IPS-18a (cell line): ENCODE measurements around the gene CHST11.

Experiments used
- H3K27ac ChIP-seq: one replicate; pipeline ENCODE4 v1.5.1; 2013; ENCODE audit warnings: low read length
- H3K27me3 ChIP-seq: one replicate; pipeline ENCODE4 v1.6.1; 2013; ENCODE audit warnings: mild to moderate bottlenecking, low read length; ENCODE audit not compliant: control insufficient read depth, insufficient read depth
- H3K36me3 ChIP-seq: one replicate; pipeline ENCODE4 v1.6.1; 2013; ENCODE audit warnings: low read depth, low read length; ENCODE audit not compliant: control insufficient read depth
- H3K4me1 ChIP-seq: one replicate; pipeline ENCODE4 v1.6.1; 2013; ENCODE audit warnings: low read depth, low read length; ENCODE audit not compliant: control insufficient read depth
- H3K4me3 ChIP-seq: one replicate; pipeline ENCODE4 v1.5.1; 2013; ENCODE audit warnings: low read length
- H3K9ac ChIP-seq: one replicate; pipeline ENCODE4 v1.6.1; 2013; ENCODE audit warnings: mild to moderate bottlenecking, low read length, moderate library complexity
- H3K9me3 ChIP-seq: one replicate; pipeline ENCODE4 v1.6.1; 2013; ENCODE audit warnings: low read depth, low read length; ENCODE audit not compliant: control insufficient read depth

CHST11 gene

GRCh38 chr12:104700324-104700723, 243.6 kb downstream of the CHST11 start:
- Histone ChIP-seq H3K36me3 (no peaks in the 10 kb centered on the region), H3K4me3 (no peak overlapping the region), H3K27ac (no peak overlapping the region), H3K9me3 (no peaks in the 10 kb centered on the region), H3K4me1 (peaks cover 14% of the 10 kb centered on the region), H3K27me3 (no peaks in the 10 kb centered on the region), H3K9ac (no peak overlapping the region)

GRCh38 chr12:104701301-104701700, 244.6 kb downstream of the CHST11 start:
- Histone ChIP-seq H3K4me3 (no peak overlapping the region), H3K27ac (no peak overlapping the region), H3K4me1 (peaks cover 9% of the 10 kb centered on the region), H3K27me3 (no peaks in the 10 kb centered on the region), H3K36me3 (no peaks in the 10 kb centered on the region), H3K9ac (no peak overlapping the region), H3K9me3 (no peaks in the 10 kb centered on the region)

GRCh38 chr12:104701756-104702155, 245.0 kb downstream of the CHST11 start:
- no peaks in the 10 kb centered on the region for H3K27me3 ChIP-seq
- no peaks in the 10 kb centered on the region for H3K9me3 ChIP-seq
- H3K9ac ChIP-seq, result no peak overlapping the region
- H3K4me1 ChIP-seq, result peaks cover 9% of the 10 kb centered on the region
- no peak overlapping the region for H3K4me3 ChIP-seq
- H3K27ac ChIP-seq, result no peak overlapping the region
- H3K36me3 ChIP-seq, result no peaks in the 10 kb centered on the region

DNA sequence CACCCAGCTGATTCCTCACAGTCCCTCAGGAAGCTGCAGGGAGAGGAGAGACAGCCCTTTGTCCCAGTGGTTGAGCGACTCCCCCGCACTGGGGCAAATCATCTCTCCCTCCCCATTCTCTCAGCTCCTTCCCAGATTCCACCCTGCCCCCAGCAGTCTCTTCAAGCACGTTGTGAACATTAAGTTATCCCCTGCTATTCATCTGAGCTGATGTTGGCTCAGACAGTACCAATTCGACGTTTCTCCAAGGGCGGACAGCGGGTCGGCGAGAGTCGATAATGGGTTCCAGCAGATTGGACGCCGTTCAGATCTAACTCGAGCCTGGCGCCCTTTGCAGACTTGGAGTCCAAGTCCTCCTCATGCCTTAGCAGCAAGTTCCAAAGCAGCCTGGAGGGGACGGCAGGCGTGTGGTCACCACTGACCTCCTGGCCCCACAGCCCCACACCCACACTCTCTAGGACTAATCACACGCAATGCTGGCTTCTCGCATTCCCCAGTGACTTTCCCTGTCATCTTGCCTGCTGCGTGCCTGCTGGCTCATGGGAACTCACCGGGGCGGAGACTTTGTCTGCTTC, 245.9 kb downstream of the CHST11 start:
- H3K4me3 ChIP-seq, result no peak overlapping the region
- no peaks in the 10 kb centered on the region for H3K36me3 ChIP-seq
- H3K9me3 ChIP-seq, result no peaks in the 10 kb centered on the region
- H3K27me3 ChIP-seq, result no peaks in the 10 kb centered on the region
- H3K9ac ChIP-seq, result no peak overlapping the region
- H3K27ac ChIP-seq, result no peak overlapping the region
- peaks cover 11% of the 10 kb centered on the region for H3K4me1 ChIP-seq

DNA sequence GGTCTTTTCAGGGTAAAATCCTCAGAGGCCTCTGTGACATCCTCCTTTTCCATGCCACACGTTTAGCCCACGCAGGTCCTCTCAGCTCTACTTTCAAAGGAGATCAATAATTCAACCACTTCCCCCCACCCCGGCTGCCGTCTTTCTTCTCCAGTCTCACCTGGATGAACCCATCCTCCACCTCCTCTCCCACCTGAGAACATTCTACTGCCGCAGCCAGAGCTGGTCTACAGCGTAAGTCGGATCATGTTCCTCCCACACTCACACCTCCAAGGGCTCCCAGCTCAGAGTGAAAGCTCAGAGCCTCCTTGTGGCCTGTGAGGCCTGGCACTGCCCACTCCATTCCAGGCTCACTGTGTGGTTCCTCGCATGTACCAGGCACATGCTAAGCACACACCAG, 246.6 kb downstream of the CHST11 start:
- Histone ChIP-seq H3K27ac (no peak overlapping the region), H3K27me3 (no peaks in the 10 kb centered on the region), H3K4me1 (peaks cover 12% of the 10 kb centered on the region), H3K4me3 (no peak overlapping the region), H3K36me3 (no peaks in the 10 kb centered on the region), H3K9ac (no peak overlapping the region), H3K9me3 (no peaks in the 10 kb centered on the region)

DNA sequence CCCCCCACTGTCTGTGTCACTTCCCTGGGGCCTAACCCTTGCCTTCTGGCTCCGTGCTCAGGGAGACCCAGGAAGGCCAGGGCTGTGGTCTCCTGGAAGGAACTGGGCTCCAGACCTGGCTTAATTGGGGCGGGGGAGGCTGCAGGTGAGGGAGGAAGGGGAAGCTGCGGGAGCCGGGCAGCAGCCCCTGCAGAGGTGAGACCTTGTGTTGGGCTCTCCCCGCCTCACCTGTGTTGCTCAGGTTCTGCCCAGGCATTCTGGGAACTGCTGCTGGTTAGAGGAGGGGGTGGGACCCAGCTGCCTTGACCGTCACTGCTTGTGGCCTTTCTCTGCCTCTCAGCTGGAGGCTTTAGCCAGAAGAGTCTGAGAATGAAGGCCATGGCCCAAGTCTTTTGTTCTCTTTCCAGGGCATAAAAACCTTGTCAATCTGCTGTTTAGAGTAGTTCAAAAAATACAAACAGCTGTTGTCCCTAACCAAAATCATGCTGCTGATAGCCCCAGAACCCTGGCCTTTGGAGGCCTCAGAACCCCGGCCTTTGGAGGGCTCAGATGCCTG, 247.6 kb downstream of the CHST11 start:
- no peaks in the 10 kb centered on the region for H3K36me3 ChIP-seq
- H3K9me3 ChIP-seq, result no peaks in the 10 kb centered on the region
- no peak overlapping the region for H3K4me3 ChIP-seq
- H3K27ac ChIP-seq, result no peak overlapping the region
- no peak overlapping the region for H3K9ac ChIP-seq
- peaks cover 20% of the 10 kb centered on the region for H3K4me1 ChIP-seq
- H3K27me3 ChIP-seq, result no peaks in the 10 kb centered on the region

DNA sequence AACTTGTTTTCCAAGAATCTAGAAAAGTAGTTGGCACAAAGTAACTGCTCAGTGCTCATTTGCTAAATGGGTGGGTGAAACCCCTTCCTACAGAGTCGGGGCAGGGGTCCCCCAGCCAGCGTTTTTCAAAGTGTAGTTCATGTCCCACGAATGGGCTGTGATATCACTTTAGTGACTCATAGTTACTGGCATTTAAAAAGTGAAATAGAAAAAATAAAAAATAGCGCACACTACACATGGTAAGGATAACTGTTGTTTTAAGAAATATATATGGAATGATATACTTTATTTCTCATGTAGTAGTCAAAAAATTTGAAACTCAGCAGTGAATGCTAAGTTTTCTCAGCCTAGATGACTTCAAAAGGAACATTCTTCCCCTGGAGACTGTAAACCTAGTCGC, 250.4 kb downstream of the CHST11 start:
- H3K27me3 ChIP-seq, result no peaks in the 10 kb centered on the region
- H3K9me3 ChIP-seq, result no peaks in the 10 kb centered on the region
- H3K4me3 ChIP-seq, result no peak overlapping the region
- H3K27ac ChIP-seq, result no peak overlapping the region
- no peak overlapping the region for H3K9ac ChIP-seq
- no peaks in the 10 kb centered on the region for H3K36me3 ChIP-seq
- peaks cover 29% of the 10 kb centered on the region for H3K4me1 ChIP-seq

GRCh38 chr12:104707794-104708558, 251.2 kb downstream of the CHST11 start:
- Histone ChIP-seq H3K27me3 (no peaks in the 10 kb centered on the region), H3K4me3 (no peak overlapping the region), H3K9ac (no peak overlapping the region), H3K27ac (no peak overlapping the region), H3K4me1 (peaks cover 35% of the 10 kb centered on the region), H3K36me3 (no peaks in the 10 kb centered on the region), H3K9me3 (no peaks in the 10 kb centered on the region)

GRCh38 chr12:104708891-104709290, 252.1 kb downstream of the CHST11 start:
- no peaks in the 10 kb centered on the region for H3K9me3 ChIP-seq
- H3K36me3 ChIP-seq, result no peaks in the 10 kb centered on the region
- no peak overlapping the region for H3K9ac ChIP-seq
- no peaks in the 10 kb centered on the region for H3K27me3 ChIP-seq
- peaks cover 42% of the 10 kb centered on the region for H3K4me1 ChIP-seq
- no peak overlapping the region for H3K27ac ChIP-seq
- H3K4me3 ChIP-seq, result no peak overlapping the region

GRCh38 chr12:104709692-104710435, 253.1 kb downstream of the CHST11 start:
- no peaks in the 10 kb centered on the region for H3K9me3 ChIP-seq
- H3K27me3 ChIP-seq, result no peaks in the 10 kb centered on the region
- H3K4me1 ChIP-seq, result peaks cover 39% of the 10 kb centered on the region
- no peak overlapping the region for H3K9ac ChIP-seq
- no peak overlapping the region for H3K27ac ChIP-seq
- H3K4me3 ChIP-seq, result no peak overlapping the region
- H3K36me3 ChIP-seq, result no peaks in the 10 kb centered on the region

DNA sequence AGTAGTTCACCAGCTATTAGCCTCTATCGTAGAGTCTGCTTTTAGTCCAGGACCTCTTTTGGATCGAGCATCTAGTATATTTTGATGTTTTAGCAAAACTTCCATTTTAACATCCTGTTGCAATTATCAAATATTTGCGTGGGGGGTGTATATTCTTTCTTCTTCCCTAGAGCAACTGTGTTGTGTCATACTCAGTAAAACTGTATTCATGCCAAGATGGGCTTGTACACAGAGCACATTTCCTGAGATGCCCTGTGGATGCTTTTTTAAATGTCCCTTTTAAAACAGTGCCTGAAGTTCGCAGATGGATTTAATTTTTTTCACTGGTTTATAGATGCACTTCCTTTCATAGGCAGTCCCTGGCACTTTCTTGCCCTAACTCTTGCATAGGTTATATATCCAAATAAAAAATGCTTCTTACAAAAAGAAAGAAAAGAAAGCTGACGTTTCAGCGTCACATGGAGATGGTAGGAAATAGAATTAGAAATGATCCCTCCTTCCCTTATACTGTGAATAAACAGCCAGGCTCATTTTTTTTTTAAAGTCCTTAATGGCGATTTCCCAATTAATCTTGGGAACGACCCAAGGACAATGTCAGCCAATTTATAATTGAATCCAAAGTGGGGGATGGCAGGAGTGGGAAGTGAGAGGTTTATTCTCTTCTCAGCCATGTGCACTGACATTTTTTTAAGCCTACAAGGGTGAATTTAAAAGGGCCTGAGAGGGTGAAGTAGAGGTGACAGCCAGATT, 254.4 kb downstream of the CHST11 start:
- no peaks in the 10 kb centered on the region for H3K36me3 ChIP-seq
- H3K27ac ChIP-seq, result no peak overlapping the region
- no peaks in the 10 kb centered on the region for H3K9me3 ChIP-seq
- no peak overlapping the region for H3K9ac ChIP-seq
- H3K4me1 ChIP-seq, result peaks cover 39% of the 10 kb centered on the region
- H3K4me3 ChIP-seq, result no peak overlapping the region
- H3K27me3 ChIP-seq, result no peaks in the 10 kb centered on the region
